C1 segment of cervical spinal cord (tissue), 14 donors: Measurements from ENCODE around the gene ASIC2.

ENCODE experiments used
- DNase-seq, 14 donors: peaks; one replicate each; lab custom pipeline; 2025; lab: John Stamatoyannopoulos, UW

ASIC2 gene

DNA sequence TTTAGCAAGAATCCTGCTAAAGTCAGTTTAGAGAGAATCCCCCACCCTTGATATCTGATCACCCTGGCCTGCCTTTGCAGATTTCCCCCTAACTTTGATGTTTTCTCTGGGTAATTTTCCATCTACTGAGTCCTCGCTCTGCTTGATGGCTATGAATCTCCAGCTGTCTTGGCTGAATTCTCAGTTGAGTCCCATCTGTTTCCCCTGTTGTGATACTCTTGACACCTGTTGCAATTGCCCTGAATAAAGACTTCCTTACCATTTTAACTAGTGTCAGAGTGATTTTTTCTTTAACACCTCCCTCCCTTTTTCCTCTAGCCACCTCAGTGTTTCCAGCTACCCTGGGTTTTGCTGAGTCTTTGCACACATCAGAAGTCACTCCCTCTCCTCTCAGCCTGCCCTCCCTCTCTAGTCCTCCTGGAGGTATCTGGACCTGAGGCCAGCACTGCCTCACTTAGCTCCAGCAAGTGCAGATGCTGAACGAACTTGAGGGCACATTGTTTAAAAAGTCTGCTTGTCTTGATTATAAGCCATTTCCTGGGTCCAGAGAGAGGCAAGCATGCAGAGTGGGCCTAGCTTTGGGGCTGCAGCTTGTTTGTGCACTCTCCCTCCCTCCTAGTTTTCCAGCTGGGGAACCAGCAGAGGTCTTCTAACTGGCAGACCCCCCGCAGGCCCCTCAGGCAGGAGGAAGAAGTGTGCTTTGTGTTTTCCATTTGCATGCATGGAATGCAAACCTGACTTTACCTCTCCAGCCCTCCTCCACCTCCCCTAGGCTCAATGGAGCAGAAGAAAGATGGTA lies 268.2 kb downstream of the ASIC2 start:
- DNase-seq: no peak

GRCh38 chr17:33023790-33024189 lies 269.3 kb downstream of the ASIC2 start:
- DNase-seq: no peak

GRCh38 chr17:33021731-33022408 lies 271.2 kb downstream of the ASIC2 start:
- no peak for DNase-seq

GRCh38 chr17:33019161-33019890 lies 273.8 kb downstream of the ASIC2 start:
- no peak for DNase-seq

DNA sequence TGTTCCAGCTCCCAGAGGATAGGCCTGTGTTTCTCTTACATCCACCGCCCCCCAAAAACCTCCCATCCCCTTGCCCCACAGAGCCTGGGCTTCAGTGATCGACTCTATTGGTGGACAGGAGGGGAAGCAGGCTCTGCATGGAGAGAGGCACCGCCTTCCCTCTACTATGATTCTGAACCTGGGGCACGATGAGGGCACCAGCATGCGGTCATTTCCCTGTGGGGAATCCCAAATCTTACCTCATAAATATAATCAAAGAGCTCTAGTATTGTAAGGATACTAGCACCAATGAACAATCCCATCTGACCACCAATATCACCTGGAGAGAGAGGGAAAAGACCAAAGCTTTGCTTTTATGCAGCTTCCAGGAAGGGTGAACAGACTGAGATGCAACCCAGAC lies 275.7 kb downstream of the ASIC2 start:
- no peak for DNase-seq

GRCh38 chr17:33016920-33017319 lies 276.2 kb downstream of the ASIC2 start:
- no peak for DNase-seq

- no peak for DNase-seq
Measured at GRCh38 chr17:33015716-33016346, 277.3 kb downstream of the ASIC2 start.

DNA sequence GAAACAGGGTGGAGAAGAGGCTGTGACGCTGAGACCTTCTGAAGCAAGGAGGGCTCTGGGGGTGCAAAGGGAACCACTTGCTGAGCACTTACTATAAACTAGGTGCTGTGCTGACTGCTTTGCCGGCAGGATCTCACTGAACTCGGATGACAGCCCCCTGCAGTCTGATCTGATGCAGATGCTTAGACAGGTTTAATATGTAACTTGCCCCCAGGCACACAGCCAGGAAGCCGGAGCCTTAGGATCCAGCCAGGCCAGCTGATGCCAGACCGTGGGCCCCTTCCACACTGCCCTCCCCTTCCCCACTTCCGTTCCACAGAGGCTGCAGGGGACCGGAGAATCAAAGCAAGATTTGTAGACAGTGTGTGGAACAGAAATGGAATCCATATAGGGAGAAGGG lies 278.3 kb downstream of the ASIC2 start:
- DNase-seq: no peak

GRCh38 chr17:33013596-33014375 lies 279.3 kb downstream of the ASIC2 start:
- no peak for DNase-seq

DNA sequence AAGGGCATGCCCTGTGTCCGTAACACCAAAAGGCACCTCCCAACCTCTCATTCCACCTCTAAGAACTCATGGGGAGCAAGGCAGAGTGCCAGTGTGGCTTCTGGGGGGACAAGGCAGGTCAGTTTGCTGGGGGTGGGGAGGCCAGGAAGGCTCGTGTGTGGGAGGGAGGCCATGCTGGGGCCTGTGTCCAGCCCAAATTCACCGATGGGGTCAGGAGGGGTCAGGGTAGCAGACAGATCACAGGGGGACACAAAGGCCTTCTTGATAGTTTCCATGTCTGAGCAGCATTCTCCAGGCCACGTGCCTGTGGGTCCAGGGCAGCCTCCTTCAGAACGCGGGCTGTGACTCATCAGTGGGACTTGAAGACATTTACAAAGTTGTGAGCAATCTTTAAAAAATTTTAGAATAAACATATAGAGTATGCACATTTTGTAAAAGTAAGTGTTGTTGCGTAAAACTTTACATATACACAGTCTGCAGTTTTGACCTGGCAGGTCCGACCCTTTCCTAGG lies 280.5 kb downstream of the ASIC2 start:
- no peak for DNase-seq

- no peak for DNase-seq
Measured at GRCh38 chr17:33009636-33010035, 283.5 kb downstream of the ASIC2 start.

GRCh38 chr17:33007186-33007585 lies 285.9 kb downstream of the ASIC2 start:
- no peak for DNase-seq

DNA sequence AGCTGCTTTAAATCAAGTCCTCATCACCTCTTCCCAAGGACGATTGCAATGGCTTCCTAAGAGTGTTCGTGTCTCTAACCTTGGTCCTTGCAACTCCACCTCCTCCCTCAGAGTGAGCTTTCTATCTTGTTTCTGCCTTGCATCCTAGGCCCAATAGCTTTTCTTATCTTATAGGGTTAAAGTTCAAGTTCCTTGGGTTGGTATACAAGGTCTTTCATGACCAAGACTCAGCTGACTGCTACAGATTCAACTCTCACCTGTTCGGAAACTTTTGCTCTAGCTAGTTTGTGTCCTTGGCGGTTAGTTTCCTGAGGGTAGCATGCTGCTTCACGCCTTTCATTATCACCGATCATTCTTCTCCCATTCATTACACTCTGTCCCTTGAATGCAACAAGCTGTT lies 290.8 kb downstream of the ASIC2 start:
- DNase-seq: no peak

GRCh38 chr17:32998887-32999228 lies 294.2 kb downstream of the ASIC2 start:
- DNase-seq: peak in 1 of 14 donors; percentile 1

DNA sequence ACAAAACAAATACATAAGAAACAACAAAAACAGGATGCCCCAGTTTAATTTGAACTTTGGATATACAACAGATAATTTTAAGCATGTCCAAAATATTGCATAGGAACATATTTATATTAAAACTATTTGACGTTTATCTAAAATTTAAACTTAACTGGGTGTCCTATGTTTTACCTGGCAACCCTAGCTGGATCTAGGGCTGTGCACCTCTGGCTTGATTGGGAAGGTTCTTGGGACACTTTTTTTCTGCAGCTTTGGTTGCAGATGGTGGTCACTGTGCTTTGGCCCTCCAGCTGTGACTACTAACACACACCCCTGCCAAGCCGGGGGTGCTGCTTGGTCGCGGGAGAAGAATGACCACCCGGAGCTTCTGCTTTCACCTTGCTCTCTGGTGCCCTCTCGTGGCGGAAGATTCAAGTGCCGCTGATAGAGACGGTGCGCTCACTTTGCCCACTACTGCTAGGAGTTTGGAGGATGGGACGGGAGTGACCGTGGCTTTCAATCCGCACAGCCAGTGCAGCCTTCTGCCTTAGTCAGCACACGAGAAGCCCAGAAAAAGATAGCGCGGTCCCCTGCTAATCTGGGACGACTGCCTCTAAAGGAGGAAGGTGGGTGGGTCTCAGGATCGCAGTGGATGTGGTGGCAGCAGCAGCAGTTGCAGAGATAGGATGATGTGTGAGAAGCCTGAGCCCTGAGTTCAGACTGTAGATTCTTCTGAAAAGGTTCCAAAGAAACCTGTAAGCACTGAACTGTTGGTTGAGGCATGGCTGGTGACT lies 294.8 kb downstream of the ASIC2 start:
- peak in 9 of 14 donors; percentile 8 to 56 (median 24) for DNase-seq

- no peak for DNase-seq
Measured at GRCh38 chr17:32995416-32996045, 297.6 kb downstream of the ASIC2 start.

GRCh38 chr17:32993977-32994376 lies 299.1 kb downstream of the ASIC2 start:
- no peak for DNase-seq

GRCh38 chr17:32992321-32993033 lies 300.6 kb downstream of the ASIC2 start:
- DNase-seq: no peak

DNA sequence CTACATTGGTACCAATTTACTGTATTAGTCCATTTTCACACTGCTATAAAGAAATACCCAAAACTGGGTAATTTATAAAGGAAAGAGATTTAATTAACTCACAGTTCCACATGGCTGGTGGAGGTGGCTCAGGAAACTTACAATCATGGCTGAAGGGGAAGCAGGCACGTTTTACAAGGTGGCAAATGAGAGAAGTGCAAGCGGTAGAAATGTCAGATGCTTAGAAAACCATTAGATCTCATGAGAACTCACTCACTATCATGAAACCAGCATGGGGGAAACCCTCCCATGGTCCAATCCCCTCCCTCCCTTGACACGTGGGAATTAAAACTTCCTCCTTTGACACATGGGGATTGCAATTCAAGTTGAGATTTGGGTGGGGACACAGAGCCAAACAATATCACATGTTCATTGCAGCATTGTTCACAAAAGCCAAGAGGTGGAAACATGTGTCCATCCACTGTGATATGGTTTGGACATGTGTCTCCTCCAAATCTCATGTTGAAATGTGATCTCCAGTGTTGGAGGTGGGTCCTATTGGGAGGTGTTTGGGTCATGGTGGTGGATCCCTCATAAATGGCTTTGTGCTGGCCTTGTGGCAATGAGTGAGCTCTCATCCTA lies 304.5 kb downstream of the ASIC2 start:
- DNase-seq: no peak
